UCSD-AML1 (cell line): Measurements from ENCODE around the gene KY.

Experiments used
- DNase-seq: peaks from one replicate; lab custom pipeline; 2025; ENCODE audit not compliant: unreplicated experiment; lab: John Stamatoyannopoulos, UW

Gene KY

GRCh38 chr3:134559591-134559990, 91.2 kb downstream of the KY start:
- no peak for DNase-seq
